GDM1 (cell line): Measurements from ENCODE around the gene TRDN.
"Not testable (repeated sequence)": the region's sequence is repeated elsewhere in the genome, so short reads cannot be mapped to it uniquely, and the experiment has no call there.

Source experiments
- DNase-seq: peaks from one replicate; lab custom pipeline; 2025; lab: John Stamatoyannopoulos, UW

TRDN gene

DNA sequence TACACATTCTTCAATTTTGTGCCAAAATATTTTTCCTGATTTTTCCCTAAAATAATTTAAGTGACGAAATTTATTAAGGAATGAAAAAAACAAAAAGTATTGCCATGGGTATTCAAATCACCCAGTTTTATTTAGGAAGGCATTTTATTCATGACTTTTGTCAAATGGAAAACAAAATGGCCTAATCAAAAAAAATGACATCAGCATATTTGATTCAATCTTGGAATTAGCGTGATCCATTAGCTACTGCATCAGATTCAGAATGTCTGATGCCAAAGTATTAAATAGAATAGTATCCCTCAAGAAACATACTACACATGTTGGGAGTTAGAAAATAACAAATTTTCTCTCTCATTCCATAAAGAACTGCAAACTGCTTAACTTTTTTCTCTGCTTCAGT, 129.2 kb downstream of the TRDN start:
- no peak for DNase-seq

DNA sequence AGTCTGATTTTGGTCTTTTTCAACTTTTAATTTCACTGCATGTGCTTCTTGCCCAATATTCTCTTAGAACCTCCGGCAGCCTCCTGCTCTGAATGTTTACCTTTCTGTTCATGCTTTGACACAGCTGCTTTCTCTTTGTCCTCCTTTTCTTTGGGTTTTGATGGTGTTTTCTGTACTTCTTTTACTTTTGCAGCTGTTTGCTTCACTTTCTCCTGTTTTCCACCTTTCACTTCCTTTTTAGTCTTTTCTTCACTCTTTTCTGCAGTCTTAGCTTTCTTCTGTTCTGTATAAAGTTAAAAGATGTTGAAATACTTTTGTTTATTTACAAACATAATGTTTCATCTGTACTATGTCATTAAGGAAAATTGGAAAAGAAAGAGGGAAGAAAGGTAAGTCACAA, 133.1 kb downstream of the TRDN start:
- DNase-seq, result no peak

DNA sequence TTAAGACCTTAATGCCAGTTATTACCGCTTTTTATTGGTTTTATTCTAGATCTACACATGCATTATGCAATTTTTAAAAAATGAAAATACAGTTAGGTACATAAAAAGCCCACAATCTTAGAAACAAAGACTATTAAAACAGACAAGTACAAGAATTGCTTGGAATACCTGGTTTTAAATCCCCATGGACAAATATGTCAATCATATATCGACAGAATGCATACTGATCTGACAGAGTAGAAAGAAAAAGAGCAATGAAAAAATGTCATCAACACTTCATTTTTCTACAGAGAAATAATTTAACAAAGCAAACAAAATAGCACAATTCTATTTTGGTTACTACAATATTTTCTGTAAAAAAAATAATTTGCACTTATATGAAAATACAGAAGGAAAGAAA, 139.7 kb downstream of the TRDN start:
- DNase-seq, result no peak

DNA sequence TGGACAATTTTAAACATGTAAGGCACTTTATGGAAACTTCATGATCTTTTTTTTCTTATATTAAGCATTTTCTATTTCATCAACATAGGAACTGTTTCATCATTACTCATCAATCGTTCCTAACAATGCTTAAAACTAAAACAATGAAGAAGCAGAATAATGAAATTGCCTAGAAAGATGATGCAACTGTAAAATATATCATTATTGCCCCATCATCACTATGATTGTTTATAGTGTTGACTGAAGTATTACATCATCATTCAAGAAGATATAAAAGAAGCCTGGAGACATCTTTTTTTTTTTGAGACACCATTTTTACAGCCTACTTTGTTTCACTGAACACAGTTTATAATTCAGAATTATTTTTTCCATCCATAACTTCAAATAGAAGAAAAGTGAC, 147.2 kb downstream of the TRDN start:
- DNase-seq, result no peak

DNA sequence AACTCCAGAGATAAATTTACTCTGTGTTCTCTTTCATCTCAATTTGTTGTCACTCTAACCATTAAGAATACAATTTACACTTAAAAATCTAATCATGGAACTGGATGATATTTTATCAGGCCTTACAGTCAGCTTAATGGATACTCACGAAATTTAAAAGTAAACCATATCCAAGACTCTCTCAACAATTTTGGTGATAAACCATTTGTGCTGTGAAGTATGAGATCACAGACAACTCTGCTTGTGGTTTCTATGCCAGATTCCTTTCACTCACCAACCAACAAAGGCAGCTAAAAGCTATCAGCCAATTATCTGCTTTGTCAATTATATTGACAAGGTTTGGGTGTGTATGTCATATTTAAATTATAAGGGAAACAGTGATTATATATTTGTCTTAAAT, 155.8 kb downstream of the TRDN start:
- no peak for DNase-seq

DNA sequence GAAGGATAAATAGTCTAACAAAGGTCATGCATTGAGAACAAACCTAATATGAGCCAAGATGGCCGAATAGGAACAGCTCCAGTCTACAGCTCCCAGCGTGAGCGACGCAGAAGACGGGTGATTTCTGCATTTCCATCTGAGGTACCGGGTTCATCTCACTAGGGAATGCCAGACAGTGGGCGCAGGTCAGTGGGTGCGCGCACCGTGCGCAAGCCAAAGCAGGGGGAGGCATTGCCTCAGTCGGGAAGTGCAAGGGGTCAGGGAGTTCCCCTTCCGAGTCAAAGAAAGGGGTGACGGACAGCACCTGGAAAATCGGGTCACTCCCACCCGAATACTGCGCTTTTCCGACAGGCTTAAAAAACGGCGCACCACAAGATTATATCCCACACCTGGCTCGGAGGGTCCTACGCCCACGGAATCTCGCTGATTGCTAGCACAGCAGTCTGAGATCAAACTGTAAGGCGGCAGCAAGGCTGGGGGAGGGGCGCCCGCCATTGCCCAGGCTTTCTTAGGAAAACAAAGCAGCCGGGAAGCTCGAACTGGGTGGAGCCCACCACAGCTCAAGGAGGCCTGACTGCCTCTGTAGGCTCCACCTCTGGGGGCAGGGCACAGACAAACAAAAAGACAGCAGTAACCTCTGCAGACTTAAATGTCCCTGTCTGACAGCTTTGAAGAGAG, 164.6 kb downstream of the TRDN start:
- DNase-seq, result not testable (repeated sequence)

DNA sequence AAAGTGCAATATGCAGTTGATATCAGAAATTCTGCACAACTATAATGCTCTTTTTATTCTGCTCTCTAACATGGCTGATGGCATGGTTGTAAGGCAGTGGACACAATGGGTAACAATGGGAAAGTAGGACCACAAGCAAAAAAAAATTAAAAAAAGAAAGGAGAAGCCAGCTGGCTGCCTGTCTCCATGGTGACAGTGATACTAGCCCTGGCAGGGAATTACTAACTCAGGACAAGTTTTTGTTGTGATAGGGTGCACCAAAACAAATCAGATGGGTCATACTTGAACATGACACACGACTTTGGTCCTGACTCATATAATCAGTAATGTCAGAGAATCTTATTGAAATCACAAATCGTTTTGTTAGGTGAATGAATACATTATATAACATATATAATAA, 169.4 kb downstream of the TRDN start:
- DNase-seq, result no peak

DNA sequence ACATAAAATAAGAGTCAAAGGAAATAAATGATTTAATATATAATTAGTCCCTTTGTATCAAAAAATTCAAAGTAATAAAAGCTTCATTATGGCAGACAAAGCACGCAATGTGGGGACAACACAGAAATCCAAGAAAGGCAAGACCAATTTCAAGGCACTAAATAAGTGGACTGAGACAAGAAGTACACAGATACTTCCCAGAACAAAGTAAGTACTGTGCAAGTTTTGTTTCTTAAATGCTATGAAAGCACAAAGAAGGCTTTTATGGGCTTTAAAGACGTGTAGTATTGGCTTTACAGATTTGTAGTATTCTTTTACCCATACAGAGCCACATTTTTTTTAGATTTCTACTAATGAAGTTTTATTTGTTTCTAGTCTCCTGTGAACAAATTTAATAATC, 174.6 kb downstream of the TRDN start:
- DNase-seq, result no peak

DNA sequence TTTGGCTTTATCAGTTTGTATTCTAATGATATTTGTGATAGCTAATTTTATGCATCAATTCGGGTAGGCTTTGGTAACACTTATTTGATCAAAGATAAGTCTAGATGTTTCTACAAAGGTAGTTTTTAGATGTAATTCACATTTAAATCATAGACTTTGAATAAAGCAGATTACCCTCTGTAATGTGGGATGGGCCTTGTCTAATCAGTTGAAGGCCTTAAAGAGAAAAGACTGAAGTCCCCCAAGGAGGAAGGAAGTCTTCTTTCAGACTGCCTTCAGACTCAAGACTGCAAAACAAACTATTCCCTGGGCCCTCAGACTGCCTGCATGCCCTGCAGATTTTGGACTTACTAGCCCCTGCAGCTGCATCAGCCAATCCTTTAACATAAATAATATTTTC, 178.5 kb downstream of the TRDN start:
- no peak for DNase-seq

DNA sequence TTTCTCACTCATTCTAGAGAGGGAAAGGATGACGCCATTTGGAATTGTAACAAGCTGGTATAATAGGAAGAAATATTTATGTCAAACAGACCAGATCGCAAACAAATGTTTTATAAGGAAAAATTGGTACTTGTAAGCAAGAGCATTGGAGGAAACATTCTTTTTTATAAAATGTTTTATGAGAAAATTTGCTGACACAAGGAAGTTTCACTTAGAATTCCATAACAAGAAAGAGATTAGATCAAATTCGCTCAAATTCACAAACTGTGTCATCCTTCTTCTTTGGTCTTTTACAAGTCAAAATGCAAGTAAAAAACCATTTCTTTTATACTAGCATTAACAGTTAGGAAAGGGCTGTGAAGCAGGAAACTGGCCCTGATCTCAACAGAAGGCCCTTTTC, 179.9 kb downstream of the TRDN start:
- no peak for DNase-seq

DNA sequence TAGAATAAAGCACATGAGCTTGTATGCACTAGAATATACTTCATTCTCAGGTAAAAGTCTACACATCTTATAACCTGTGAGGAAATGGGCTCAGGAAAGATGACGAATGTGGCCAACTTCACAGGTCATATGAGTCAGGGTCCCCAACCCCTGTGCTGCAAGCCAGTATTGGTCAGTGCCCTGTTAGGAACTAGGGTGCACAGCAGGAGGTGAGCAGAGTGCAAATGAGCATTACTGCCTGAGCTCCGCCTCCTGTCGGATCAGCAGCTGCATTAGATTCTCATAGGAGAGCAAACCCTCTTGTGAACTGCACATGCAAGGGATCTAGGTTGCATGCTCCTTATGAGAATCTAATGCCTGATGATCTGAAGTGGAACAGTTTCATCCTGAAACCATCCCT, 182.3 kb downstream of the TRDN start:
- DNase-seq, result no peak

DNA sequence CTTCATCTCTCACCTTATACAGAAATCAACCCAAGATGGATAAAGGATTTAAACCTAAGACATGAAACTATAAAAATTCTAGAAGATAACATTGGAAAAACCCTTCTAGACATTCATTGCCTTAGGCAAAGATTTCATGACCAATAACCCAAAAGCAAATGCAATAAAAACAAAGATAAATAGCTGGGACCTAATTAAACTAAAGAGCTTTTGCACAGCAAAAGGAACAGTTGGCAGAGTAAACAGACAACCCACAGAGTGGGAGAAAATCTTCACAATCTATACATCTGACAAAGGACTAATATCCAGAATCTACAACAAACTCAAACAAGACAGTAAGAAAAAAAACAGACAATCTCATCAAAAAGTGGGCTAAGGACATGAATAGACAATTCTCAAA, 183.7 kb downstream of the TRDN start:
- DNase-seq, result not testable (repeated sequence)

DNA sequence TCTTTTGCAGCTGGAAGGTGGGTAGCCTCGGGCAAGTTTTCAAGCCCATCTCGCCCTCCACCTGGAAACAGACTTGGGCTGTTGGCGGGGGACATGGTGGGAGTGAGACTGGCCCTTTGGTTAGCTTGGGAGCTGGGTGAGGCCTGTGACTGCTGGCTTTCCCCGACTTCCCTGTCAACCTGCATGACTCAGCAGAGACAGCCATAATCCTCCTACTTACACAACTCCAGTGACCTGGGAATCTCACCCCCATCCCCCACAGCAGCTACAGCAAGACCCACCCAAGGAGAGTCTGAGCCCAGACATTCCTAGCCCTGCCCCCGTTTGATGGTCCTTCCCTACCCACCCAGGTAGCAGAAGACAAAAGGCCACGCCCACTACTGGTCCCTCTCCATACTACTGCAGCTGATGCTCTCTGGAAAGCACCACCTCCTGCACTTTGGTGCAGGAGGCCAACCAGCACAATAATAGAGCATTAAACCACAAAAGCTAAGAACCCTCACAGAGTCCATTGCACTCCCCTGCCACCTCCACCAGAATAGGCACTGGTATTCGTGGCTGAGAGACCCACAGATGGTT, 188.4 kb downstream of the TRDN start:
- DNase-seq, result no peak

DNA sequence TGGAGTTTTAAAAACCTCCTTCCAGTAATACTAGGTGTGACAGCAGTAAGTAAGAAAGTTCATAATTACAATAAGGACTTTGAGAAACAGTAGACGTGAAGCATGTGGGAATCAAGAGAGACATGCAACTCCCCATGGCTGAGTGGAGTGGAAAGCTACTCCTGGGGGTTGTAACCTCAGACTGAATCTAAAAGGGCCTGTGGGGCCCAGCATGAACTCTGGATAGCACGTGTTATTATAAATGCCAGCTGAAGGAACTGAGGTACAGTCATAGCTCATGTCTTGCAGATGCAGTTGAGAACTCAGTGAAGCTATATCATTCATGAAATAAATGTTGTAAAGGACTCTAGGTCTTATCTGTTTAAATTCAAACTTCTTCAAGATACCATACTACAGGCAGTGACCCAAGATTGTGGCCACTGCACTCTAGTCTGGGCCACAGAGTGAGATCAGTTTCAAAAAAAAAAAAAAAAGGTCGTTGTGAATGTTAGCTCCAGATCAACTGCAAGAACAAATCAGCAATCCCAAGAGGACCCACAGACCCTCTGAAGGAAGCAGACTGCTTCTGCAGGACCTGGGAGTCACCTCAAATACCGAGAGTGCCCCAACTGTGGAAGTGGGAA, 189.3 kb downstream of the TRDN start:
- DNase-seq, result no peak

DNA sequence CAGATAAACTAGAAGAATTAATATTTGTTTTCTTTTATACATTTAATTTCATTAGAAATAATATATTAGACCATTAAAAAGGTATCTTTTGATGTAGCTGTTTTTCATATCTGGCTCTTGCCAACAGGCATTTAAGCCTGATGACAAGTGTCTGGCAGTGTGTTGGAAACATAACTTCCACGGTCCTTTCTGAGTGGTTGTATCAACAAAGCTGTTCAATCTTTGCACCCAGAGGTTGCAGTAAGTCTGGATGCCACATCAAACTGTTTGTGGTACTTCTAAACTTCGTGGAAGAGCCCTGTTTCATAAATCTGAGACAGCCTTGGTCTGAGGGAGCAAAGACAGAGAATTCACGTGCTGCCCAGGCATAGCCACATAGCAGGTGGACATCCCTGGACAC, 197.4 kb downstream of the TRDN start:
- no peak for DNase-seq

DNA sequence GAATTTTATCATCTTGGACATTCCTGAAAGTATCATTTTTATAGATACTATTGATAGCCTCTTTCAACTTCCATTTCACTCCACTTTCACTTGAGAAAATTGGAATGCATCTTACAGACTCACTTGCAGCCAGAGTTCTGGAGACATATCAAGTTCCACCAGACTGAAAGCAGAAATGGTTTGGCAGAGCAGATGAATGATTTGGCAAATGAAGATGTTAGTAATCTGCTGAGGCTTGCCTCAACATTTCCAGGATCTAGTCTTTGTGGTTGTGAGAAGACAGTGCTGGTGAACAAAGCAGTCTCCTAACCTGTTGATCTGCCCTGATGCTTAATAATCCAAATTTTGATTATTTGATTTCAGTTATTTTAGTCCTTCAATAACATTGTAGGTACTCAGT, 202.6 kb downstream of the TRDN start:
- no peak for DNase-seq

DNA sequence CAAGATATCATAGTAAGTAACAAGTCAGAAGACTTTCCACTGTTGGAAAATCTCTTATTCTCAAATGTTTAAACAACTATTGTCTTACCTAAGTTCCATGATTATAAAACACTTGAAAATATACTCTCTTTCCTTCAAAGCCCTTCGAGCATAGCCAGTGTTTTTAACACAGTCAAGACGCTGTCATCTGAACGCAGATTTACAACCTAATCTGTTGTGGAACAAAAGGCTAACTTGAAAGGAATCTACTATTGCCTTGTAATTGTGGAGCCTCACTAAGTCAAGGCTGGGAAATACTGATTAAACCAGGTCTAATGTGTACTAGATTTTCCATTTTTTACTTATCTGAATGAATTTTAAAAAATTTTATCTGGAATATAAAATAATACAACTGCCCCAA, 205.8 kb downstream of the TRDN start:
- DNase-seq, result no peak

DNA sequence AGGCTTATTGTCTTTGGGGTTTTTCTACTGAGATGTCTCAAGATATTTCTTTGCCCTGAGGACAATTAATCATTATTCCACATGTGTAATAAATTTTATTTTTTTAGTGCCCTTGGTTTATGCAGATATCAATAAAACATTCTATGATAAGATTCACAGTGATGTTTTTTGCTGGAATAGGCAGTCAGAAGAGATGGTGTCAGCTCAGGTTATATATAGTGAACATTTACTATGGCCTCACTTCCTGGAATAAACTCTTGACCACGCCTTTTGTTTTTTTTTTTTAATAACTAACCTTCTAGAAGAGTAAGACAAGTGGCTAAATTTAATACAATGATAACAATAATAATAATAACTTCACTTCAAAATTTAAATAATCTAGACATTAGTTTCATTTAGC, 209.7 kb downstream of the TRDN start:
- no peak for DNase-seq

DNA sequence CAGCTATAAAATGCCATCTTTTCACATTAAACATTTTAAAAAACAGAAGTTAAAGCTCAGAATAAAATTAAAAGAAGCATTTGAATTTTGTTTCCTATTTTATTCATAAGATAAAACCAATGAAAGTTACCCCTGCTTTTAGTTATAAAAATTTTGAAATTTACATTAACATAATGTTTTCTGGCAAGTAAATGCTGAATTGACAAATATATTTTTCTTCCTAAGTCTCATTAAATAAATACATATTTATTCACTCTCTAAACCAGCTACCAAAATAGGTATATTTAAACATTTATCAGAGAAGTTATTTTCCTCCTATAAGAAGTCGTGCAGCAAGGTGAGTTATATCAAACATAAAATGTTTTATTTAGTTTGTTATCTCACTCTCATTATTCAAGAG, 213.6 kb downstream of the TRDN start:
- DNase-seq, result no peak

DNA sequence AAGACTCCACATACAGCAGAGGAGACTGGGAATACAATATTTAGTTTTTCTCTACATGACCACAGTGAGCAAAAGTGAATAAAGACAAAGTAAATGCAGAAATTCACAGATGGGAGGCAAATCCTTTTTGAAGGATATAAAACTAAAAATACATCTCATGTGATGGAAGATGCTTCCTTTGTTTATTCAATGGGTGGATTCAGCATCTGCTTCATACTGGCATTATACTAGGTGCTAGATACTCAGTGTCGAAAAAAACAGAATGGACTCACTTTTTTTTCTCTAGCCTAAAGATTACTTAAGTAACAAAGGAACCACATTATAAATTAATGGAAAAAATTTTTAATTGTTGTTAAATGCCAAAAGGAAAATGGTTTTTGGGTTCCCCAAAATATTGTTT, 216.2 kb downstream of the TRDN start:
- DNase-seq, result no peak

DNA sequence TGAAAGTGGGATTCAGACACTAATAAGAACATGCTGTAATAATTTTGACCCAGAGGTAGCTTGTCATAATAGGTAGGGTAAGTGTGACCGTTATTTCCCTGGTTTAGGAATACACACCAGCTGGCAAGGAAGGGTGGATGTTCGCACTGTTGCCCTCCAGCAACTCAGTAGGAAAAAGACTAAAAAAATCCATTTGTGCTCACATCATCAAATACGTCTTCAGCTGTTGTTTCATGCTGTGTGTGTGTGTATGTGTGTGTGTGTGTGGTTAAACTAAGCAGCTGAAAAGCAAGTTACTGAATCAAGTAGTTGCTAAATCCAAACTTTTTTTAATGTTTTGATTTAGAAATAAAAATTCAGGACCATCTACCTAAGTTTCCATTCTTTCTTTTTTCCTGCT, 218.7 kb downstream of the TRDN start:
- no peak for DNase-seq

DNA sequence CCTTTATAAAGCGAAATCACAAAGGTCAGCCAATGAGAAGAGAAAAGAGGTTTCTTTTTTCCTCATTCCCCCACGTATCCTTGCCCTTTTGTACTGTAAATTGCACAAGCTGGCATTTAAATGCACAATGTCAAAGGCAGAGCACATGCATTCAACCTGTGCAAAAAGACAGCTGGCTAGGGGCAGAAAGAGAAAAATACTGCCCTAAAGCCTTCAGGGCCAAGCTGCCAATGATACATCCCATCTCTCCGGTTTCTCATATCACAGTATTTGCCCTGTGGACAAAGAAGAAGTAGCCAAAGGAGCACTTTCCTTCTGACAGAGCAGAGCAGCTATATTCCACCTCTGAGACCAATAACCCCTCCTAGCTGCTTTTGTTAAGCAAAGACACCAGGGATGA, 219.2 kb downstream of the TRDN start:
- DNase-seq, result no peak

DNA sequence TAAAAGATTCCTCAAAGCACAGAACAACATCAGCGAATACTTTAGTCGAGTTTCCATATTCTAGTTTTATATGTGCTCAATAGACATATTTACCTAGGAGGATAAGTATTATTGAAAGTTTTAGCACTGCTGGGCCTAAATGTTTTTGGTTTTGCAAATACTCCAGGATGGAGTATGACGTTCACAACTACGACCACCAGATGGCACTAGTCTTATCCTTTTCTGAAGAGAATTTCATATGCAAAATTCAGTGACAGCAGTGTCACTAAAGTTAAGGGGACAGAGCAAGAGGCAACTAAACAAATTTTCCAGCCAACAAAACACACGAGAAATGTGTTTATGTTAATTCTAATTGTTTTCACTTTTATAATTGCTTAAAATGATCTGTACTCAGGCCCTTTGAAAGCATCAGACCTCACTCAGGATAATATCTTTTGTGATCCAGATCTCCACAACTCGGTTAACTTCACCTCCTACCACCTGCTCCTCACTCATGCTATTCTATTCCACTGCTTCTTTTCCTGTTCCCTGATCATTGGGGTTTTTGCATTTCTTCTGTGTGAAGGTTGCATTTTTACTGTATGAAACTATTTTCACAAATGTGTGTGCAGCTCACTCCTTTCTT, 220.8 kb downstream of the TRDN start:
- DNase-seq, result peak; percentile 27

DNA sequence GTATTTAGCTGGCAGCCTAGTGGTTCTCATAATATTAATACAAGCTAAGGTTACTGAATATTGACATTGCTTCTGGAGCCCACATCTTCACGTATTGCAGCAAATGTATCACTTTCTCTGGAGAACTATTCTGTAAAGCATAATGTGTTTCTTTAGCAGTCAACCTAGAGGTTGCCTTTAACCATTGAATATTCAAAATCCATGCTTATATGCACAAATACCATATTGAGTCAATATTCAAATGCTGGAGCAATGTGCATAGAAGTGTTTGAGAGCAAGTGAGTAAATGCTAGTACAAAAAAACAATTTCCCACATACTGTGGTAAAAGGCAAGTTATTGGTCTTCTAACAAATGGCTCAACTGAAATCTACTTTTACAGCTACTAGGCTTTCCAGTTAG, 231.8 kb downstream of the TRDN start:
- DNase-seq, result no peak
